Activated T-cell treated with anti-CD3 and anti-CD28 coated beads for 4 hours (primary cell): ENCODE data around the gene RAB15.
A peak's percentile ranks its signal among the peaks of the same experiment; 100 is the strongest.
"Not testable (repeated sequence)": the region's sequence is repeated elsewhere in the genome, so short reads cannot be mapped to it uniquely, and the experiment has no call there.

Source experiments
- DNase-seq: peaks from one replicate; pipeline ENCODE4 v3.0.0-alpha.2; 2020

Gene RAB15

DNA sequence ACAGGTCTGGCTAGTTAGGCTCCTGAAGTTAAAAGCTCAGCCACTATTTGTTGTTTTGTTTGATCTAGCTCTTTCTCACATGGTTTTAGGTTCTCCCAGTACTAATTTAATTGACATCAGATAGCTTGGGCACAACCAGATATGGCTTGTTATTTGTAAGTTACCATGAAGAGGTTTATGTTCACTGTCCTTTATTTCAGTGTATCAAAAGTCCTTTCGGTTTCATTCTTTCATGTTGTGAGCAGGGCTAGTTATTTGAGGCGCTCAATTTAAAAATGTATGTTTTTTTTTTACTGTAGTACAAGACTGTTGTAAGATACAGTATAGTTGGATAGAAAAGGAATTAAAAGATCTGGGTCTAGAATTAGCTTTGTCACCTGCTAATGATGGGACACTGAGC is 36.6 kb downstream of the RAB15 start:
- no peak for DNase-seq

DNA sequence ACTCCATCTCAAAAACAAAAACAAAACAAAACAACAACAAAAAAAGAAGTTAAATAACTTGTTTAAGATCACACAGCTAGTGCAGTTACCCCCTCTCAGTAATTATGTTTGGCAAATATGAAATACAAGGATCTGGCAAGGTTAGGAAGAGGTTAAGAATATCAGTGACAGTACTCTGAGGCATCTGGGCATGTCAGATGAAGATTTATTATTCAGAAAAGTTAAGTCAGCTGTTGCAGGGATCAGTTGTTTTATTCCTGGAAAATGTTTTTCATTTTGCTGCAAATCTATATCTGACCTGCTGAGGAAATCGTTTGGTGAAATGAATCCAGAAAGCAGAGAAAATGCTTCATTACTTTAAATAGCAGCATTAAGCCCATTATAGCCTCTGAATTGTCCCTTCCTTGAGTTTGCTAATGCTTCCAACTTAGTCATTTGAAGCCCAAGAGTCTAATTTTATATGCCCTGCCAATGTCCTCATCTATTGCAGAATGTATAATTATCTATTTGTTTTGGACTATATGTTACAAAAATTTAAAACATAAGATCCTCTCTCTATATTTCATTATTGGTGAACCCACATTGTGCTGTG is 37.7 kb downstream of the RAB15 start:
- DNase-seq = no peak

DNA sequence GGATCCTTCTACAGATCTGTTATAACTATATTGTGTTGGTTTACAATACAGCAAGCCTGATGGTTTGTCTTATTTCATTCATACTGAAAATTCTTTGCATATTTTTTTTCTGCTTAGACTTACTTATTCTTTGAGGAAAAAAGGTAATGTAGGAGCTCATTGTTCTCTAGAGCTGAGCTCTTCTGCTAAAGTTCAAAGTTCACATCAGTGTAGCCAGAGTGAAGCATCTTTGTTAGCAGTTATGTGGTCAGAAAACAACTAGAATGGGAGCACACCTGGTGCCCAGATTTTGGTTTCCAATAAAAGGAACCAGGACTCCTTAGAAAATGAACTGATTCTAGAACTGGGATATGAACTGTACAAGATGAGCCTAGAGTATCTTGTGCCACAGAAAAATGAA is 39.9 kb downstream of the RAB15 start:
- DNase-seq = no peak

DNA sequence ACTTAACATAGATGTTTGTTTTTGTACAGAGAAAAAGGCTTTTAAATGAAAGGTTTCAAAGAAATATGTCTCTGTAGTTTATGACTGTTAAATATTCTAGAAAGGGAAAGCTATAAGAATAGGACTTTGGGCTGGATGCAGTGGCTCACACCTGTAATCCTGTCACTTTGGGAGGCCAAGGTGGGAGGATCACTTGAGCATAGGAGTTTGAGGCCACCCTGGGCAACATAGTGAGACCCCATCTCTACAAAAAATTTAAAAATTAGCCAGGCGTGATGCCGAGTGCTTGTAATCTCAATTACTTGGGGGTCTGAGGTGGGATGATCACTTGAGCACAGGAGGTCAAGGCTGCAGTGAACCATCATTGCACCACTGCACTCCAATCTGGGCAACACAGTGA is 41.0 kb downstream of the RAB15 start:
- DNase-seq = no peak

DNA sequence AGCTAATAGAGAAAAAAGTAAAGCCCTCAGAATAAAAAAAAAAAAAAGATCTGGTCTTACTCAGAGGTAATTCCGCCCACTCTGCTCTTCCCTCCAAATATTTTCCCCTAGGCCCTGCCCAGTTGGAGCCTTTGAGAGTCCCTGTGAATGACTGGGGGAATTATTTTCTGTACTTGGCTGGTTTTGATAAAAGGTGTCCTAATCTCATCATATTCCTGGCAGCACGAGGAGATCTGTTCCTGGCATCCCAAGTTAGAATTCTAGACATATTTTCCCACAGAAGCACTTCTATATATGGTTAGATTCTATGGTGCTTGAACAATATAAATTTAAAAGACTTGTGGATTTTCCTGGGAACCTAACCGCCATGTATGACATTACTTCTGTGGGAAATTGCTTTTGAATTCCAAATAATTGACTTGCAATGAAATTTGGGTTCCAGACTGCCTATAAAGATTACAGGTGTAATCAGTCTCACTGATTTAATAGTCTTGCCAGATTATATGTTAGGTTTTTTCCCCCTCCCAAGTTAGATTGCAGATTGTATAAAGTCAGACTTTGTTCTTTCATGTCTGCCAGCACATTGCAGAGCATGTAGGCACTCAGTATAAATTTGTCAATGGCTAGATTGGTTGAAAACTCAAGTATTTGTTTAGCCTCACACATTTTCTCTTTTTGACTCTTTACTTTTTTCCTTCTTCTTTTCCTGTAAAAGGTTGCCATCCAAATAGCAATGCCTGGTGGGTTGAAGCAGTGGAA is 41.9 kb downstream of the RAB15 start:
- no peak for DNase-seq

DNA sequence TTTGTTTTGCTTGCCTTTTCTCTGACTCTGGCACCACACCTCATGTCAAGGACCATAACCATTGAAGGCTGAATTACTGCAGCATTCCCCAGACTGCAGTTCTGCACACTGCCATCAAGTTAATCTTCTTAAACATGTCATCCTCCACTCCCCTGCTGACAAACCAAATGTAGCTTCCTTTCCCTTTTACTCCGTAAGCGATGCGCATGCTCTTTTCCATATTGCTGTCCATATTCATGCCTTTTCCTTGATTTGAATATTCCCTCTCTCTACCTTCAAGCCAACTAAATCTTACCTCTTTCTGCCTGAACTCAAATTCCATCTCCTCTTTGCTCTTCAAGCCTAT is 43.1 kb downstream of the RAB15 start:
- DNase-seq = no peak

DNA sequence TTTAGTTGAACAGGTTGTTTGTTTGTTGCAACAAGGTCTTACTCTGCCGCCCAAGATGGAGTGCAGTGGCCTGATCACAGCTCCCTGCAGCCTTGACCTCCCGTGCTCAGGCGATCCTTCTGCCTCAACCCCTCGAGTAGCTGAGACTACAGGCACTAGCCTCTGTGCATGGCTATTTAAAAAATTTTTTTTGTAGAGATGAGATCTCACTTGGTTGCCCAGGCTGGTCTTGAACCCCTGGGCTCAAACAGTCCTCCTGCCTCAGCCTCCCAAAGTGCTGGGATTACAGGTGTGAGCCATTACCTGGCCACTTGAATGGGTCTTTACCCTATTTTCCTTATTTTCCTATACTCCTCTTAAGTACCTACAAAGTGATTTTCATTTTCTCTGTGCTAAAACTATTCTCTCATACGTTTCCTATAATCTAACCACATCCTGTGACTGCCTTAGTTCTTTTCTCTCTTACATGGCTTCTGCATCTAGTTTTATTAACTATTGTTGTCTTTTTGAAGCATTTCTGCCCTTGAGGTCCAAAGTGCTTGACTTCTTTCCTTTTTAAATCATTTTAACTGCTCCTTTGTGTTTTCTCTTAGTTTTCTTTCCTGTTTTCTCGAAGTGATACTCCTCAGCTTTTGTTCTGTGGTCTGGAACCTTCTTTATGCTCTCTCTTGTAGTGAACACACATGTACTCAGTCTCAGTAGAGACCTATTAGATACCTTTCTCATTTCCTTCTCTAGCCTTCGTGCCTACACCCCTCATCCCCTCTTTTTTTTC is 43.7 kb downstream of the RAB15 start:
- DNase-seq = no peak

DNA sequence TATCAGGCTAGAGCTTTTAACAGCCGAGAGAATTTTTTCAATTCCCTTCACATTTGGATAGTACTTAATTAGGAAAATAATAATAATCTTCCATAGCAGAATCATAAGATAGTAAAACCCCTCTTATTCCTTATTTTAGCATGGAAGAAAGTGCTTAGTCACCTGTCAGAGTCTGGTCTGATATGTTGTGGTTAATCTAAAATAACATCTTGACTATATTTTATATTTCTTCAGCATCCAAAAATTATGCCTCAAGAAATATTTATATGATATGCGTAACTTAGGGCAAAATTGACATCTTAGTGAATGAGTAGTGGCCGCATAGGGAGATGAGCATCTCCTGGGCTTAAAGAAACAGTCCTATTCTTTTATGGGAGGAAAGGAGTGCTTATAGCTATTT is 45.1 kb downstream of the RAB15 start:
- no peak for DNase-seq

DNA sequence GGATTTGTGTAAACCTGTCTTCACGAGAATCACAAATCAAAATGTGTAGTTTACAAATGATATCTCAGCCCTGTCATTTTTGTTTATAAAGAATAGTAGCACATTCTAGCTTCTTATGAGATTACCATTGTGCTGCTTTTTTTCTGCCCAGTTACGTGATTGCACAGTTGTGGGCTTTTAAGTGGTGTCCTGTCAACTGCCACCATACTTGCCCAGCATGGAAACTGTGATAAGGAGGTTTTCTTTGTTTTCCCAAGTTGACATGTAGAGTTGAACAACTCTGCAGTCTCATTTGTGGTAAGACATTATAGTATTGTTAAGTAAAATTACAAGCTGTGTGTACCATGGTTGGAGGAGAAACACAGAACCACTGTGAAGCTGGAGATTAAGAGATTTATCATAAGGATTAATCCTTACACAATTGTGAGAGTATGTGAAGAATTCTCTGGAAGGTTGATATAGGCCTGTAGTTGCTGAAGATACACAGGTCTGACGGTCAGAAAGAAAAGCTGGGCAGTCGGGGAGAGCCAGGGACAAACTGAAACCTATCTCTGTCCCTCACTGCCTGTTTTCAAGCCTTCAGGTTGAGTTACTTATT is 45.6 kb downstream of the RAB15 start:
- no peak for DNase-seq

DNA sequence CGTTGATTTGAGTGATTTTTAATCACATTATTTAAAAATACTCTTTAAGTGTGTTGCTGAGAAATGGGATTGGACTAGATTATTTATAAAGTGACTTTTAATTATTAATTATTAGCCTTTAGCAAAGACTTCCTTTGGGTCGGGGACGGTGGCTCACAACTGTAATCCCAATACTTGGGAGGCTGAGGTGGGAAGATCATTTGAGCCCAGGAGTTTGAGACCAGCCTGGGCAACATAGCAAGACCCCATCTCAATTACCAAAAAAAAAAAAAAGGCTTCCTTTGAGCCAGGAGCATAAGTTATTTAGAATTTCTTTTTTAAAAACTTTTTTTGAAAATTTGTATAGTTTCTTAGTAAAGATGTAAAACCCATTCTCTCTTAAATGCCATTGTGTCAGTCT is 49.1 kb downstream of the RAB15 start:
- DNase-seq = no peak

DNA sequence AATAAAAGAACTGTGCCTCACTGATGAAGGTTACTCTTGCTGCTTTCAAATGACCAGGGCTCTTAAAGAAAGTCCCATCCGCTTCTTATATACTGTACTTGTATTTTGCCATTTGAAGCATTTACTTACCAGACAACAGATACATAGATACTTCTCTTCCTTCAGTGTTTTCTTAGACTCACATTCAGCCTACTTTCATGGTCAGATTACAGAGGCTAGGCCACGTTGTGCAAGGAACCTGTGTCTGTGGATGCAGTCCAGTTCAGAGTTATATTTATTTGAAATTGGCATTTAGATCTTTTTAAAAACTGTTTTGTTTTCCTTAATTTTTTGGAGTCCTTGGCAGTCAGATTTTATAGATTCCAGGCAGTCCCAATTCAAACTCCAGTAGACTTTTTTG is 51.7 kb downstream of the RAB15 start:
- DNase-seq = no peak

DNA sequence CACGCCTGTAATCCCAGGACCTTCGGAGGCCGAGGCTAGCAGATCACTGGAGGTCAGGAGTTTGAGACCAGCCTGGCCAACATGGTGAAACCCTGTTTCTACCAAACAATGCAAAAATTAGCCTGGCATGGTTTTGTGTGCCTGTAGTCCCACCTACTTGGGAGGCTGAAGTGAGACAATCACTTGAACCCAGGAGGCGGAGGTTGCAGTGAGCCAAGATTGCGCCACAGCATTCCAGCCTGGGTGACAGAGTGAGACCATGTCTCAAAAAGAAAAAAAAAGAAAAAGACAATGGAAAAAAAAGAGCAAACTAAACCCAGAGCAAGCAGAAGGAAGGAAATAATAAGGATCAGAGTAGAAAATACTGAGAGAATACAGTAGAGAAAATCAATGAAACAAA is 52.5 kb downstream of the RAB15 start:
- DNase-seq = no peak

DNA sequence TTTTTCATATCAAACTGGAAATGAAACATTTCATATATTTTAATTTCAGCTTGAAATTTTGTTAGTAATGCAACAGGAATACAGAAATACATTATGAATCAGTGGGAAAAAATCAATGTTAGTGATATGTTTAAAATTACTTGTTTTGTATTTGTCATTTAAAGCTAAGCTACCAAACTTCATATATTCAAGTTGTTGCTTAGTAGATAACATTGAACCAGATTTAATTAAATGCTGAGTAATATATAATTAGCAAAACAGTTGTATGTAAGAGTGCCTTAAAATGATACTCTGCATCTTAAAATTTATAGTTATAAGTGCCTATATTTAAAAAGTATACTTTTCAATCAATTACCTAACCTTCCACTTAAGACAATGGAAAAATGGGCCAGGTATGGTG is 52.9 kb downstream of the RAB15 start:
- DNase-seq = no peak

DNA sequence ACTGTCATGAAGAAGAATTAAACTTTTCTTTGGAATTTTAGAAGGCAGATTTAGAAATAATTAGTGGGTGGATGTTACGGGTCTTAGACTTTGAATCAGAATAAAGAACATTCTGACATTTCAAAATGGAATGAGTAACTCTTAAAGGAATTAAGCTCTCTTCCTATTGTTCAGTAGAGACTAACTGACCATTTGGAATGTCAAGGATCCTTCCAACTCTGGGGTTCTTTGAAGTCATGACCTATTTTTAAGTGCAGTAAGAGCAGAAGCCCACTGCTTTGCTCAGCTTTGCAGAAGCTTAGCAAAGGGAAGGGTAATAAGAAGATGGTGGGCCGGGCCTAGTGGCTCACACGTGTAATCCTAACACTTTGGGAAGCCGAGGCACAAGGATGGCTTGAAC is 53.9 kb downstream of the RAB15 start:
- no peak for DNase-seq

DNA sequence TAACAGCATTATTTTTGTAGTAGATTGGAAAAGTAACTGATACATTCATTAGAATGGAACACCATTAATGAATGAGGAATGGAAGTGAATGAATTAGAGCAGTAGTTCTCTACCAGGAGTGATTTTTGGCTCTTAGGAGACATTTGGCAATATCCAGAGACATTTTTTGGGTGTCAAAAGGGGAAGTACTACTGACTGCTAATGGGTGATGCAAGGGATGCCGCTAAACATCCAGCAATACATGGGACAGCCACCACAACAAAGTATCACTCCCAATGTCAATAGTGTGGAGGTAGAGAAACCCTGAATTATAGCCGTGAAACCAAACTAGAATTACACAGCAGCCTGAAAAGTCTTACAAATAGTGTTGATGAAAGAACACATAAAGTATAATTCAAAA is 56.3 kb downstream of the RAB15 start:
- DNase-seq = no peak

DNA sequence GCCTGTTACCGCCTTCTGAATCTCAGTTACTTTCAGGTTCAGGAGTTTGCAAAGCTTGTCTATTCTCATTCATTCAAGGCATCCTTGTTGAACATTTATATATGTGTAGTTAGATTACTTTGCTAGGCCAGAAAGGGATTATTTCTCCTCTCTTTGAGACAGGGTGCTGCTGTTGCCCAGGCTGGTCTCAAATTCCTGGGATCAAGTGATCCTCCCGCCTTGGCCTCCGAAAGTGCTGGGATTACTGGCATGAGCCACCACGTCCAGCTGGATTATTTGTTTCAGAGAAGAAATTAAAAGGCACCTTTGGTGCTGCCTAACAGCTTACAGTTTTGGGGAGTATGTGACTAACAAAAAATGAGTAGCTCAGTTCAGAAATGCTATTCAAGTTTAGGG is 57.1 kb downstream of the RAB15 start:
- no peak for DNase-seq

DNA sequence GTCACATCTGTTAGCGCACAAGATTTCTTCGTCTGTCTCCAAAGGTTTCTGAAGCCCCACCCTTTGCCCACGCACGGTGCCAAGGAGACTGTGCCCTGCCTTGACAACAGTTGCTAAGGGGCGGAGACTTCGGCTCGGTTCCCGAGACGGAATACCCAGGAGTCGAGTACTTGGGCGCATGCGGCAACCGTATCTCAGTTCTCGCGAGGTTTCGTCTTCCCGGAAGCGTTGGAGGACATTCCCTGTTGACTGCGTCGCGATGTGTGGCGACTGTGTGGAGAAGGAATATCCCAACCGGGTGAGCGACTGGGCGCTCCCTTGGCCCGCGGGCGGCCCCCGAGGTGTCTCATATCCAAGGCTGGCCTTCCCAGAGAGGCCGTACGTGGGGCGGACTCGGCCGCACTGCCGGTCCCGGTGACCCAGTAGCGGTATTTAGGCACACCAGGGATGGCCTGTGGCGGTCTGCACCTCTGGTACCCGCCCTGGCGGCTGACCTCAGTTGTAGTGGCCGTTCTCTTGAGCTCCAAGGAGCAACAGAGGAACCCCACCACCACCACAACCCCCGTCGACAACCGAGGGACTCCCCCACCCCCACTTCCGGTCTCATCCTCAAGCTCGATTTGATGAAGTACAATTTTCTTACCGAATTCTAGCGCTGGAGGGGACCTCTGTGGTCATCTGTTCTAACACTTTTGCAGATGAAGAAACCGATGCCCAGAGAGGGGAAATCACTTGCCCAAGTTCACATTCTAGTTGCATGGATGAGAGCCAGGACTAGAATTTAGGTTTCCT is 57.7 kb downstream of the RAB15 start, which contains the start of gene CHURC1:
CHURC1 (plus strand) TSS at position 219 of the 792 bp plus-strand sequence; CDS start at position 260, 41 bp downstream.
- DNase-seq = peak; percentile 98

DNA sequence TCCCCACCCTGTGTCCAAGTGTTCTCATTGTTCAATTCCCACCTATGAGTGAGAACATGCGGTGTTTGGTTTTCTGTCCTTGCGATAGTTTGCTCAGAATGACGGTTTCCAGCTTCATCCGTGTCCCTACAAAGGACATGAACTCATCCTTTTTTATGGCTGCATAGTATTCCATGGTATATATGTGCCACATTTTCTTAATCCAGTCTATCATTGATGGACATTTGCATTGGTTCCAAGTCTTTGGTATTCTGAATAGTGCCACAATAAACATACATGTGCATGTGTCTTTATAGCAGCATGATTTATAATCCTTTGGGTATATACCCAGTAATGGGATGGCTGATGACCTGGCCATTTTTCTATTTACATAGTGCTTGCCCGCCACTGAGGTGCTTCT is 58.7 kb downstream of the RAB15 start:
- DNase-seq = not testable (repeated sequence)

DNA sequence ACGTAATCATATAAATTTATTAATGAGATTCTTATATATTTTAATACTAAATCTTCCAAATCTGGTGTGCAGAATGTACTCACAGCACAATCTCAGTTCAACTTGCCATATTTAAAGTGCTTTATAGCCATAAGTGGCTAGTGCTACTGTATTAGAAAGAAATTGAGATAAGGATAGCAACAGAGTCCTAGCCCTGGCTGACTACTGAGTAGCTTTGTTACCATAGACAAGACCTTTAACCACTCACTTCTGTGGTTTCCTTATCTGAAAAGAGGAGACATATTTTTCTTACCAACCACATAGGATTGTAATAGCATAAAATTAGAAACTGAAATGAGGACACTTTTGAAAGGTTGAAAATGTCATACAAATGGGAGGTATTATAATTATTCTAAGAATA is 59.9 kb downstream of the RAB15 start:
- no peak for DNase-seq

DNA sequence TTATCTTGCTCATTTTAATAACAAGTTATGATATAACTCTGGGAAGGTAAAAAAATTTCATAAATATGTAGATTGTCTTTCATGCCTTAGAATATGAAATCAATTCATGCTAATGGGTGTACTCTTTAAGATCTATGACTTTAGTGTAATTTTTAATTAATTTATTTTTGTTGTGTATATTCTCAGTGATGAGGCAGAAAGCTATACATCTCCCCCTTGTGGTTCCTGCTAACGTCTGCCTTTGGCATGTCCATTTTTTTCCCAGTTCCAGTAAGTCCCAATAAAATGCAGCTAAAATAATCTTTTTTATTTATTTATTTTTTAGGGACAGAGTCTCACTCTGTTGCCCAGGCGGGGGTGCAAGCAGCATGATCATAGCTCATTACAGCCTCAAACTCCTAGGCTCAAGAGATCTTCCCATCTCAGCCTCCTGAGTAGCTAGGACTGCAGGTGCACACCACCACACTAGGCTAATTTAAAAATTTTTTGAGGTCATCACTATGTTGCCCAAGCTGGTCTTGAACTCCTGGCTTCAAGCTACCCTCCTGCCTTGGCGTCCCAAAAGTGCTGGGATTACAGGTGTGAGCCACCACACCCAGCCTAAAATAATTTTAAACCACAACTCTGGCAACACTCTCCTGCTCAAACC is 61.2 kb downstream of the RAB15 start:
- DNase-seq = no peak

DNA sequence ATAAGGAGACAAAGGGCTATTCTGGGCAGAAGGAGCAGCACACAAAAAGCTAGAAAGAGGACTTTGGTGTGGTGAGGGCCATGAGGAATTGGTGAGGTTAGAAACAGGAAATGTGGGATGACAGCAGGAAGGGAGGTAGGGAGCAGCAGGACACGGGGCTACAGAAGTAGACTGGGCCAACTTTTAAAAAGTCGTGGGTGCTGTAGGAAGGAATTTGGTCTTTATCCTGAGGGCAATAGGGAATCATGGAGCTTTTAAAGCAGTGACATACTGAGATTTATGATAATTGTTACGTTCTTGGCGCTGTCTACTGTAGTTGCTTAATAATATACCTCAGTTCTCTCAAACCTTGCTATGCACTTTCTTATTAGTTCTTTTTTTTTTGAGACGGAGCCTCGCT is 66.1 kb downstream of the RAB15 start:
- no peak for DNase-seq

DNA sequence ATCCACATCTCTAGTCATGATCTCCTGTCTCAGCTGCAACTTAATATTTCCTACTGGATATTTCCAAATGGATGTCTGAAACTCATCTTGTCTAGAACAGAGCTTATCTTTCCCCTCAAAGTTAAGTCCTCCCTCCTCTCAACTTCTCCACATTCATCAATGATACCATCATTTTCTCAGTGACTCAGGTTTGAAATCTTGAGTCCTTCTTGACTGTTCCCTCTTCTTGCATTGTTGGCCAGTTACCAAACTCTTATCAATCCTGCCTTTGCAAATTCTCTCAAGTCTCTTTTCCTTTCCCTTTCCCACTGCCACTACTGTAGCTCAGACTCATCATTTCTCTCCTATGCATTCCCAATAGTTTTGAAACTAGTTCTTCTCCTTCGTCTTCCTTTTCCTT is 72.2 kb downstream of the RAB15 start:
- DNase-seq = no peak
